ENCODE data around the gene PTGES3. TPM values are rescaled to one million over a fixed set of nuclear protein-coding genes. Genes with fewer than 3 reads are reported as not detected.

Gene PTGES3
- polyA plus RNA-seq, 2 of the 4 experiments (the other 2 are of a cell fraction): 272 to 406 TPM

DNA sequence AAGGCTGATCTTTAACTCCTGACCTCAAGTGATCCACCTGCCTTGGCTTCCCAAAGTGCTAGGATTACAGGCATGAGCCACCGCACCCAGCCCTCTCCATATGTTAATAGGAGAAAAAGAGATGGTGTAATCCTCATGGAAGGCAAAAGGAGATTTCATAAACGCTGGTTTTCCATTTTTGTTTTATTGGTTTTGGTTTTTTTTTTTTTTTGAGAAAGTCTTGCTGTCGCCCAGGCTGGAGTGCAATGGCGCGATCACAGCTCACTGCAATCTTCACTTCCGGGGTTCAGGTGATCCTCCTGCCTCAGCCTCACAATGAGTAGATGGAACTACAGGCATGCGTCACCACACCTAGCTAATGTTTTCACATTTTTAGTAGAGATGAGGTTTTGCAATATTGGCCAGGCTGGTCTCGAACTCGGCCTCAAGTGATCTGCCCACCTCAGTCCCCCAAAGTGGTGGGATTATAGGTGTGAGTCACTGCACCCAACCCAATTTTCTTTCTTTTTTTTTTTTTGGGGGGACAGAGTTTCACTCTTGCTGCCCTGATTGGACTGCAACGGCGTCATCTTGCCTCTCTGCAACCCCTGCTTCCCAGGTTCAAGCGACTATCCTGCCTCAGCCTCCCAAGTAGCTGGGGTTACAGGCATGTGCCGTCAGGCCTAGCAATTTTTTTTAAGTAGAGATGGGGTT lies 8.1 kb downstream of the PTGES3 start:
- ChIA-PET POLR2A (no interaction called here), CTCF (interaction anchor here (0.6 to 4.3 kb wide), 3 partner anchors 17 to 198 kb away, joined by 3 to 20 read pairs (median 4); no protein-coding TSS in a partner anchor)
- 88% methylated on average over 13 of the region's 13 CpGs for WGBS (ENCODE audit: missing lambda C conversion rate)

DNA sequence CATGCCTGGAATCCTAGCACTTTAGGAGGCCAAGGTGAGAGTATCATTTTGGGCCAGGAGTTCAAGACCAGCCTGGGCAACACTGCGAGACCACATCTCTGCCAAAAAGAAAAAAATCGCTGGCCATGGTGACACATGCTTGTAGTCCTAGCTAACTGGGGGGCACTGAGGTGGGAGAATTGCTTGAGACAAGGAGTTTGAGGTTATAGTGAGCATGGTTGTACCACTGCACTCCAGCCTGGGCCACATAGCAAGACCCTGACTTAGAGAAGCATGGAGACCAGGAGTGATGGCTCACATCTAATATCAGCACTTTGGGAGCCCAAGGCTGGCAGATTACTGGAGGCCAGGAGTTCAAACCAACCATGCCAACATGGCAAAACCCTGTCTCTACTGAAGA lies 9.2 kb downstream of the PTGES3 start:
- Histone ChIP-seq H3K4me1 (peaks cover 38% of the 10 kb centered on the region), H3K9me3 (no peaks in the 10 kb centered on the region), H3K4me2 (no peak overlapping the region), H3K4me3 (no peak overlapping the region), H3K27ac (0 out of 6 replicates have a peak overlapping the region, but pooled peaks of 1 of the 2 experiments have one; percentile 16)
- ChIA-PET CTCF (interaction anchor here (1.1 to 4.3 kb wide), 3 partner anchors 16 to 413 kb away, joined by 3 to 20 read pairs (median 3); no protein-coding TSS in a partner anchor), POLR2A (interaction anchor here (1.2 kb wide), 1 partner anchor 9 kb away, joined by 5 read pairs; the partner anchor contains the start of gene PTGES3)
- no peak for FAIRE-seq
- no peak for DNase-seq (ENCODE audit: low read depth in 1 of 2, low spot score in 1 of 2)
- ATAC-seq: no peak
- TF ChIP-seq CEBPB (IDR thresholded peaks at IDR 0.05) (no peak), CHD2 (IDR thresholded peaks at IDR 0.05; ENCODE audit: low read length, partially characterized antibody) (no peak), CBX8 (IDR thresholded peaks at IDR 0.05) (no peak), POLR2AphosphoS2 (conservative IDR thresholded peaks at IDR 0.05; ENCODE audit: low read length) (no peak), FOSB (CRISPR knock-in tag; IDR thresholded peaks at IDR 0.05) (no peak), KDM1A (IDR thresholded peaks at IDR 0.05; ENCODE audit: low read depth) (no peak), FOSL2 (IDR thresholded peaks at IDR 0.05) (no peak), FOSL2 (CRISPR knock-in tag; IDR thresholded peaks at IDR 0.05) (no peak), FOXS1 (CRISPR knock-in tag; IDR thresholded peaks at IDR 0.05) (no peak), ZC3H11A (IDR thresholded peaks at IDR 0.05) (no peak), ZSCAN20 (CRISPR knock-in tag; IDR thresholded peaks at IDR 0.05) (no peak), MAFK (IDR thresholded peaks at IDR 0.05; ENCODE audit: partially characterized antibody) (no peak)
- TF ChIP-seq, protein P1, sequence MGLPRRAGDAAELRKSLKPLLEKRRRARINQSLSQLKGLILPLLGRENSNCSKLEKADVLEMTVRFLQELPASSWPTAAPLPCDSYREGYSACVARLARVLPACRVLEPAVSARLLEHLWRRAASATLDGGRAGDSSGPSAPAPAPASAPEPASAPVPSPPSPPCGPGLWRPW (IDR thresholded peaks at IDR 0.05): no peak
- 82% methylated on average over 2 of the region's 2 CpGs for WGBS (ENCODE audit: missing lambda C conversion rate)

More for the DNA sequence above, 8.1 kb downstream of the PTGES3 start:
- H3K27ac ChIP-seq: no peak overlapping the region
- no peak for DNase-seq (ENCODE audit: low read depth in 1 of 2, low spot score in 1 of 2)
- H3K9me3 ChIP-seq: no peaks in the 10 kb centered on the region
- no peak for FAIRE-seq
- H3K4me3 ChIP-seq: no peak overlapping the region
- no peak for ATAC-seq
- TF ChIP-seq, protein P2, sequence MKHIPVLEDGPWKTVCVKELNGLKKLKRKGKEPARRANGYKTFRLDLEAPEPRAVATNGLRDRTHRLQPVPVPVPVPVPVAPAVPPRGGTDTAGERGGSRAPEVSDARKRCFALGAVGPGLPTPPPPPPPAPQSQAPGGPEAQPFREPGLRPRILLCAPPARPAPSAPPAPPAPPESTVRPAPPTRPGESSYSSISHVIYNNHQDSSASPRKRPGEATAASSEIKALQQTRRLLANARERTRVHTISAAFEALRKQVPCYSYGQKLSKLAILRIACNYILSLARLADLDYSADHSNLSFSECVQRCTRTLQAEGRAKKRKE (CRISPR knock-in tag; IDR thresholded peaks at IDR 0.05; ENCODE audit: low read depth): no peak
- no peak for TF ChIP-seq KDM5A (IDR thresholded peaks at IDR 0.05)
- no peak for TF ChIP-seq TP53 (CRISPR knock-in tag; IDR thresholded peaks at IDR 0.05)
- TF ChIP-seq ZC3H11A (IDR thresholded peaks at IDR 0.05): no peak
- TF ChIP-seq ZFP36 (IDR thresholded peaks at IDR 0.05; ENCODE audit: borderline replicate concordance, partially characterized antibody): no peak
- TF ChIP-seq, protein P1 (IDR thresholded peaks at IDR 0.05): no peak
- no peak for TF ChIP-seq MAZ (IDR thresholded peaks at IDR 0.05; ENCODE audit: borderline replicate concordance, low read depth, low read length)
- TF ChIP-seq PHF8 (IDR thresholded peaks at IDR 0.05; ENCODE audit: borderline replicate concordance, low read depth): no peak
- no peak for TF ChIP-seq FOSB (CRISPR knock-in tag; IDR thresholded peaks at IDR 0.05)
- no peak for TF ChIP-seq CBX8 (IDR thresholded peaks at IDR 0.05)
- TF ChIP-seq, protein P3, sequence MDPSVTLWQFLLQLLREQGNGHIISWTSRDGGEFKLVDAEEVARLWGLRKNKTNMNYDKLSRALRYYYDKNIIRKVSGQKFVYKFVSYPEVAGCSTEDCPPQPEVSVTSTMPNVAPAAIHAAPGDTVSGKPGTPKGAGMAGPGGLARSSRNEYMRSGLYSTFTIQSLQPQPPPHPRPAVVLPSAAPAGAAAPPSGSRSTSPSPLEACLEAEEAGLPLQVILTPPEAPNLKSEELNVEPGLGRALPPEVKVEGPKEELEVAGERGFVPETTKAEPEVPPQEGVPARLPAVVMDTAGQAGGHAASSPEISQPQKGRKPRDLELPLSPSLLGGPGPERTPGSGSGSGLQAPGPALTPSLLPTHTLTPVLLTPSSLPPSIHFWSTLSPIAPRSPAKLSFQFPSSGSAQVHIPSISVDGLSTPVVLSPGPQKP (IDR thresholded peaks at IDR 0.05; ENCODE audit: low read depth, low read length): no peak
- TF ChIP-seq ZNF302 (CRISPR knock-in tag; IDR thresholded peaks at IDR 0.05): no peak
- no peak for TF ChIP-seq SREBF2 (IDR thresholded peaks at IDR 0.05)
- no peak for TF ChIP-seq SMC3 (IDR thresholded peaks at IDR 0.05)
- no peak for TF ChIP-seq MAFK (IDR thresholded peaks at IDR 0.05; ENCODE audit: partially characterized antibody)
- TF ChIP-seq EHMT2 (IDR thresholded peaks at IDR 0.05; ENCODE audit: low read depth): no peak
- no peak for TF ChIP-seq HEYL (CRISPR knock-in tag; IDR thresholded peaks at IDR 0.05)
- H3K4me1 ChIP-seq: peaks cover 48% of the 10 kb centered on the region
- H3K4me2 ChIP-seq: no peak overlapping the region

Data from A549 (cell line).